GM23338 (cell line): ENCODE data around the gene FASTK. TPM values are rescaled to one million over a fixed set of nuclear protein-coding genes. Genes with fewer than 3 reads are reported as not detected.

Experiments
- ATAC-seq: fragments of 200-7000 bp; cut with Tn5 transposase; 3 replicates; pipeline ENCODE4 v1.9.1; 2020
- DNase-seq: peaks from one replicate; pipeline ENCODE4 v3.0.0-alpha.2; 2015; ENCODE audit warnings: low spot score
- H2AFZ ChIP-seq: fragments of 200-600 bp; sonication (generic); 2 replicates; pipeline ENCODE4 v1.8.0; 2016; ENCODE audit warnings: antibody characterized with exemption, mild to moderate bottlenecking, moderate library complexity
- H3F3A ChIP-seq: fragments of 200-600 bp; sonication (generic); replicated peaks from 2 replicates; pipeline ENCODE4 v1.8.0; 2017; ENCODE audit warnings: antibody characterized with exemption, mixed run types, low read depth
- H3K27ac ChIP-seq: fragments of 200-600 bp; sonication (generic); 2 replicates; pipeline ENCODE4 v1.6.1; 2016; ENCODE audit warnings: low read depth
- H3K27me3 ChIP-seq: fragments of 200-600 bp; sonication (generic); 2 replicates; pipeline ENCODE4 v1.8.0; 2016; ENCODE audit warnings: mild to moderate bottlenecking, mixed run types, moderate library complexity; ENCODE audit not compliant: insufficient read depth
- H3K36me3 ChIP-seq: fragments of 200-600 bp; sonication (generic); 2 replicates; pipeline ENCODE4 v1.8.0; 2016; ENCODE audit warnings: mild to moderate bottlenecking; ENCODE audit not compliant: insufficient read depth
- H3K4me1 ChIP-seq: fragments of 200-600 bp; sonication (generic); 2 replicates; pipeline ENCODE4 v1.8.0; 2016; ENCODE audit warnings: mild to moderate bottlenecking, moderate library complexity; ENCODE audit not compliant: insufficient read depth
- H3K4me2 ChIP-seq: fragments of 200-600 bp; sonication (generic); 2 replicates; pipeline ENCODE4 v1.7.1; 2017; ENCODE audit warnings: mixed run types
- H3K4me3 ChIP-seq: fragments of 200-600 bp; sonication (generic); 2 replicates; pipeline ENCODE4 v1.6.1; 2016; ENCODE audit warnings: mixed run types
- H3K79me2 ChIP-seq: fragments of 200-600 bp; sonication (generic); replicated peaks from 2 replicates; pipeline ENCODE4 v1.8.0; 2017; ENCODE audit warnings: mild to moderate bottlenecking; ENCODE audit not compliant: insufficient read depth
- H3K9me2 ChIP-seq: fragments of 200-600 bp; sonication (generic); 2 replicates; pipeline ENCODE4 v1.8.0; 2017; ENCODE audit not compliant: insufficient read depth
- H4K20me1 ChIP-seq: fragments of 200-600 bp; sonication (generic); replicated peaks from 2 replicates; pipeline ENCODE4 v1.8.0; 2017; ENCODE audit warnings: mild to moderate bottlenecking; ENCODE audit not compliant: insufficient read depth
- H3K27ac Mint-ChIP-seq: 2 replicates; pipeline ENCODE4 v1.8.0; 2020; ENCODE audit warnings: inconsistent platforms, mild to moderate bottlenecking, moderate library complexity, mixed read lengths
- H3K27me3 Mint-ChIP-seq: 3 replicates; pipeline ENCODE4 v1.8.0; 2022; ENCODE audit warnings: low read depth, mild to moderate bottlenecking, moderate library complexity, mixed read lengths, inconsistent platforms; ENCODE audit not compliant: insufficient read depth, poor library complexity
- H3K36me3 Mint-ChIP-seq: 3 replicates; pipeline ENCODE4 v1.8.0; 2021; ENCODE audit warnings: low read depth, mild to moderate bottlenecking, inconsistent platforms, moderate library complexity, mixed read lengths
- H3K4me1 Mint-ChIP-seq: 3 replicates; pipeline ENCODE4 v1.8.0; 2020; ENCODE audit warnings: mild to moderate bottlenecking, inconsistent platforms, mixed read lengths
- H3K4me3 Mint-ChIP-seq: 3 replicates; pipeline ENCODE4 v1.8.0; 2021; ENCODE audit warnings: moderate library complexity, mild to moderate bottlenecking, inconsistent platforms, mixed read lengths
- H3K9me3 Mint-ChIP-seq: 3 replicates; pipeline ENCODE4 v1.8.0; 2020; ENCODE audit warnings: moderate library complexity, mild to moderate bottlenecking, inconsistent platforms, mixed read lengths
- CREB1 ChIP-seq: fragments of 250-450 bp; sonication (Bioruptor Pico); IDR thresholded peaks from 2 replicates; pipeline ENCODE4 v1.5.0; 2020; ENCODE audit warnings: low read depth, mild to moderate bottlenecking, moderate library complexity
- CTCF ChIP-seq, 2 experiments: fragments of 200-600 bp in 1 of 2; sonication (generic) in 1 of 2; conservative IDR thresholded peaks; 2 replicates each; pipeline versions ENCODE4 v1.5.1 to v1.6.1; 2016 to 2017; ENCODE audit warnings: antibody characterized with exemption in 2 of 2, low read depth in 2 of 2, mild to moderate bottlenecking in 2 of 2, moderate library complexity in 1 of 2
- ETS1 ChIP-seq: IDR thresholded peaks from 2 replicates; pipeline ENCODE4 v1.6.1; 2016; ENCODE audit warnings: antibody characterized with exemption
- EZH2 ChIP-seq: fragments of 200-600 bp; sonication (generic); IDR thresholded peaks from one replicate; pipeline ENCODE4 v1.8.0; 2017; ENCODE audit warnings: antibody characterized with exemption, mild to moderate bottlenecking, low read depth; ENCODE audit not compliant: unreplicated experiment
- EZH2phosphoT487 ChIP-seq: fragments of 200-600 bp; sonication (generic); IDR thresholded peaks from one replicate; pipeline ENCODE4 v1.8.1; 2018; ENCODE audit warnings: antibody characterized with exemption; ENCODE audit not compliant: unreplicated experiment
- JUNB ChIP-seq: IDR thresholded peaks from one replicate; pipeline ENCODE4 v1.6.1; 2016; ENCODE audit warnings: antibody characterized with exemption; ENCODE audit not compliant: unreplicated experiment
- NANOG ChIP-seq: IDR thresholded peaks from 2 replicates; pipeline ENCODE4 v1.6.1; 2016; ENCODE audit warnings: antibody characterized with exemption, borderline replicate concordance
- POLR2AphosphoS5 ChIP-seq: IDR thresholded peaks from 2 replicates; pipeline ENCODE4 v1.6.1; 2016; ENCODE audit warnings: antibody characterized with exemption, low read depth
- REST ChIP-seq: IDR thresholded peaks from one replicate; pipeline ENCODE4 v1.6.1; 2018; ENCODE audit warnings: antibody characterized with exemption; ENCODE audit not compliant: unreplicated experiment
- STAT1 ChIP-seq: IDR thresholded peaks from one replicate; pipeline ENCODE4 v1.6.1; 2016; ENCODE audit warnings: antibody characterized with exemption; ENCODE audit not compliant: unreplicated experiment
- ZNF114 ChIP-seq: fragments of 250-450 bp; sonication (Bioruptor Pico); IDR thresholded peaks from 2 replicates; pipeline ENCODE4 v1.5.0; 2020; ENCODE audit warnings: mild to moderate bottlenecking, moderate library complexity
- ZNF331 ChIP-seq: fragments of 250-450 bp; sonication (Bioruptor Pico); IDR thresholded peaks from 2 replicates; pipeline ENCODE4 v1.5.0; 2020; ENCODE audit warnings: low read depth, mild to moderate bottlenecking, moderate library complexity
- ZNF462 ChIP-seq: fragments of 250-450 bp; sonication (Bioruptor Pico); IDR thresholded peaks from 2 replicates; pipeline ENCODE4 v1.5.0; 2020; ENCODE audit warnings: mild to moderate bottlenecking, moderate library complexity
- polyA plus RNA-seq: library from polyadenylated mRNA; unstranded; fragments of >200 nt; fragmentation: Nextera tagmentation; extraction: Ambion mirVana; gene quantifications from 2 replicates; pipeline ENCODE4 v1.2.1, GENCODE V29; 2016
- total RNA-seq: library from RNA; depleted of rRNA; stranded (reverse); fragments of >200 nt; shearing (Covaris generic); gene quantifications from 2 replicates; pipeline ENCODE4 v1.2.3, GENCODE V29; 2014

FASTK gene
- total and polyA plus RNA-seq, 2 experiments from 2014 or later = 37.4 to 57.4 TPM

- H4K20me1 ChIP-seq = peaks cover 80% of the 10 kb centered on the region
Observed at GRCh38 chr7:151091003-151091402, 10.4 kb upstream of the FASTK start.

More at GRCh38 chr7:151091003-151091402, 10.4 kb upstream of the FASTK start:
- no peak overlapping the region for H2AFZ ChIP-seq
- Mint-ChIP-seq H3K4me3 (no peak overlapping the region; the same call in 2 of the 3 replicates), H3K36me3 (peaks cover 17% of the 10 kb centered on the region), H3K4me1 (peaks cover 38% of the 10 kb centered on the region), H3K27me3 (peaks cover 35% of the 10 kb centered on the region), H3K27ac (no peak overlapping the region), H3K9me3 (no peaks in the 10 kb centered on the region; the same call in 2 of the 3 replicates)
- no peak overlapping the region for H3K4me2 ChIP-seq
- TF ChIP-seq CTCF (conservative IDR thresholded peaks at IDR 0.05; ENCODE audit: low read depth in 2 of 2) = no peak
- TF ChIP-seq ETS1 = no peak
- TF ChIP-seq ZNF462 (CRISPR knock-in tag) = no peak
- no peak for TF ChIP-seq EZH2phosphoT487
- TF ChIP-seq EZH2 = no peak
- no peak for TF ChIP-seq CREB1 (CRISPR knock-in tag)
- TF ChIP-seq JUNB = no peak
- no peak for TF ChIP-seq NANOG
- no peak for TF ChIP-seq REST
- TF ChIP-seq ZNF114 (CRISPR knock-in tag) = no peak
- TF ChIP-seq STAT1 = no peak
- no peak for TF ChIP-seq ZNF331 (CRISPR knock-in tag)
- TF ChIP-seq POLR2AphosphoS5 = no peak
- H3K4me3 ChIP-seq = no peak overlapping the region
- peaks cover 17% of the 10 kb centered on the region; the same call in 1 of the 2 replicates for H3F3A ChIP-seq
- ATAC-seq (no peak), DNase-seq (no peak)
- H3K9me2 ChIP-seq = no peaks in the 10 kb centered on the region
- H3K4me1 ChIP-seq = peaks cover 20% of the 10 kb centered on the region
- no peaks in the 10 kb centered on the region for H3K36me3 ChIP-seq
- H3K27me3 ChIP-seq = peaks cover 35% of the 10 kb centered on the region
- peaks cover 87% of the 10 kb centered on the region for H3K79me2 ChIP-seq
- no peak overlapping the region for H3K27ac ChIP-seq
